Hepatocyte (in vitro differentiated cells): ENCODE results near the gene ABCA3. TPM values are rescaled to one million over a fixed set of nuclear protein-coding genes. Genes with fewer than 3 reads are reported as not detected.

Experiments used
- DNase-seq: peaks from one replicate; pipeline ENCODE4 v3.0.0-alpha.2; 2016; ENCODE audit warnings: low spot score
- H2AFZ ChIP-seq: fragments of 200-600 bp; sonication (generic); 2 replicates; pipeline ENCODE4 v1.6.0; 2016; ENCODE audit warnings: antibody characterized with exemption, mild to moderate bottlenecking
- H3K27ac ChIP-seq: fragments of 200-600 bp; sonication (generic); 2 replicates; pipeline ENCODE4 v1.5.1; 2016; ENCODE audit warnings: mild to moderate bottlenecking
- H3K27me3 ChIP-seq: fragments of 200-600 bp; sonication (generic); 2 replicates; pipeline ENCODE4 v1.6.1; 2016
- H3K36me3 ChIP-seq: fragments of 200-600 bp; sonication (generic); replicated peaks from 2 replicates; pipeline ENCODE4 v1.5.1; 2016; ENCODE audit warnings: low read depth; ENCODE audit not compliant: insufficient read depth
- H3K4me1 ChIP-seq: fragments of 200-600 bp; sonication (generic); 2 replicates; pipeline ENCODE4 v1.5.1; 2016; ENCODE audit warnings: mild to moderate bottlenecking, moderate library complexity; ENCODE audit not compliant: insufficient read depth
- H3K4me2 ChIP-seq: fragments of 200-600 bp; sonication (generic); 2 replicates; pipeline ENCODE4 v1.6.0; 2016
- H3K4me3 ChIP-seq: fragments of 200-600 bp; sonication (generic); 2 replicates; pipeline ENCODE4 v1.5.1; 2016; ENCODE audit warnings: mild to moderate bottlenecking
- H3K79me2 ChIP-seq: fragments of 200-600 bp; sonication (generic); 2 replicates; pipeline ENCODE4 v1.6.0; 2017; ENCODE audit warnings: mild to moderate bottlenecking
- H3K9me2 ChIP-seq: fragments of 200-600 bp; sonication (generic); replicated peaks from 2 replicates; pipeline ENCODE4 v1.6.0; 2017; ENCODE audit warnings: mild to moderate bottlenecking; ENCODE audit not compliant: insufficient read depth
- H3K9me3 ChIP-seq: fragments of 200-600 bp; sonication (generic); 2 replicates; pipeline ENCODE4 v1.5.1; 2016; ENCODE audit warnings: low read depth, mild to moderate bottlenecking
- H4K20me1 ChIP-seq: fragments of 200-600 bp; sonication (generic); 2 replicates; pipeline ENCODE4 v1.6.0; 2016; ENCODE audit warnings: mild to moderate bottlenecking; ENCODE audit not compliant: insufficient read depth, poor library complexity, severe bottlenecking
- EZH2 ChIP-seq: fragments of 200-600 bp; sonication (generic); IDR thresholded peaks from 2 replicates; pipeline ENCODE4 v1.6.1; 2016; ENCODE audit warnings: antibody characterized with exemption, mild to moderate bottlenecking, borderline replicate concordance
- EZH2phosphoT487 ChIP-seq: fragments of 200-600 bp; sonication (generic); IDR thresholded peaks from one replicate; pipeline ENCODE4 v1.6.1; 2018; ENCODE audit warnings: antibody characterized with exemption, mild to moderate bottlenecking, low read depth, moderate library complexity; ENCODE audit not compliant: unreplicated experiment, severe bottlenecking
- WGBS: methylation state at CpG from one replicate; pipeline ENCODE4 v1.1.6; 2016; ENCODE audit warnings: low lambda C conversion rate; ENCODE audit errors: missing lambda C conversion rate; 5-methylcytosine and 5-hydroxymethylcytosine counted together
- polyA plus RNA-seq: library from polyadenylated mRNA; unstranded; fragments of >200 nt; fragmentation: Nextera tagmentation; extraction: Ambion mirVana; gene quantifications from 2 replicates; pipeline ENCODE4 v1.2.1, GENCODE V29; 2016
- total RNA-seq: library from RNA; depleted of rRNA; stranded (reverse); fragments of >200 nt; gene quantifications from 2 replicates; pipeline ENCODE4 v1.2.3, GENCODE V29; 2014
- TF ChIP-seq, protein P1 (sequence below): fragments of 200-600 bp; sonication (generic); IDR thresholded peaks from 2 replicates; pipeline ENCODE4 v1.5.1; 2016; ENCODE audit warnings: antibody characterized with exemption, mild to moderate bottlenecking; ENCODE audit not compliant: poor library complexity

The ABCA3 gene
- total and polyA plus RNA-seq, 2 experiments from 2014 or later: 0.94 to 1.8 TPM

DNA sequence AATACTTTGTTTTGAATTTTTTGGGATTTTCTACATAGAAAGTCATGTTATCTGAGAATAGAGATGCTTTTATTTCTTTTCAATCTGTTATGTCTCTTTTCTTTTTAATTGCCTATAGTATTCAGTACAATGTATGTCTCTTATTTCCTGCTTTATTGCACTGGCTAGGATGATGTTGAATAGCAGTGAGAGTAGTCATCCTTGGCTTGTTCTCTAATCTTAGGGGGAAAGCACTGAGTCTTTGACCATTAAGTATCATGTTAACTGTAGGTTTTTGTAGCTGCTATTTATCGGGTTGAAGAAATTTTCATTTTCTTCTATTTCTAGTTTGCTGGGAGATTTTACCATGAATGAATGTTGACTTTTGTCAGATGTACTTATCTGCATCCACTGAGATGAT is 10.0 kb upstream of the ABCA3 start:
- TF ChIP-seq, protein P1, sequence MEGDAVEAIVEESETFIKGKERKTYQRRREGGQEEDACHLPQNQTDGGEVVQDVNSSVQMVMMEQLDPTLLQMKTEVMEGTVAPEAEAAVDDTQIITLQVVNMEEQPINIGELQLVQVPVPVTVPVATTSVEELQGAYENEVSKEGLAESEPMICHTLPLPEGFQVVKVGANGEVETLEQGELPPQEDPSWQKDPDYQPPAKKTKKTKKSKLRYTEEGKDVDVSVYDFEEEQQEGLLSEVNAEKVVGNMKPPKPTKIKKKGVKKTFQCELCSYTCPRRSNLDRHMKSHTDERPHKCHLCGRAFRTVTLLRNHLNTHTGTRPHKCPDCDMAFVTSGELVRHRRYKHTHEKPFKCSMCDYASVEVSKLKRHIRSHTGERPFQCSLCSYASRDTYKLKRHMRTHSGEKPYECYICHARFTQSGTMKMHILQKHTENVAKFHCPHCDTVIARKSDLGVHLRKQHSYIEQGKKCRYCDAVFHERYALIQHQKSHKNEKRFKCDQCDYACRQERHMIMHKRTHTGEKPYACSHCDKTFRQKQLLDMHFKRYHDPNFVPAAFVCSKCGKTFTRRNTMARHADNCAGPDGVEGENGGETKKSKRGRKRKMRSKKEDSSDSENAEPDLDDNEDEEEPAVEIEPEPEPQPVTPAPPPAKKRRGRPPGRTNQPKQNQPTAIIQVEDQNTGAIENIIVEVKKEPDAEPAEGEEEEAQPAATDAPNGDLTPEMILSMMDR: no peak
- TF ChIP-seq EZH2: no peak
- no peak overlapping the region for H2AFZ ChIP-seq
- no peak overlapping the region for H3K27ac ChIP-seq
- whole genome bisulfite sequencing: 91% methylated on average over 1 of the region's 1 CpG
- no peaks in the 10 kb centered on the region for H3K36me3 ChIP-seq
- no peak for DNase-seq
- no peaks in the 10 kb centered on the region for H3K79me2 ChIP-seq
- H3K9me3 ChIP-seq: no peaks in the 10 kb centered on the region
- H3K4me1 ChIP-seq: no peaks in the 10 kb centered on the region
- no peaks in the 10 kb centered on the region for H4K20me1 ChIP-seq
- H3K27me3 ChIP-seq: peaks cover 14% of the 10 kb centered on the region
- H3K9me2 ChIP-seq: no peaks in the 10 kb centered on the region
- no peak overlapping the region for H3K4me2 ChIP-seq
- no peak overlapping the region for H3K4me3 ChIP-seq

DNA sequence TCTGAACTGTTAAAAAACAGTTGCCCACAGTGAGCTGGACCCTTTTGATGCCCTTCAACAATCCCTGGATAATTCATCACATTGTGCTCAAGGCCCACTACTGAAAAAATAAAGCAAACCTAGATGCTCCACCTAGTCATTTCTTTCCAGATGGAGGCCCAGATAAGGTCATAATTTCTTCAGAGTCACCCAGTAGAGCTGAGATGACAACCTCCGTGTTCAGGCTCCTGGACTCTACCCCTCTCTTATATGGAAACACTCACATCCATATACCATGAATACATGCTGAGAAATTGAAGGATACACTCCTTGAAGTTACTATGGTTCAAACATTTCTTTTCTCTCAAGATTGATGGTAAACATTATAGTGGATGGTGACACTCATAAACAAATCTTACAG is 2.7 kb upstream of the ABCA3 start:
- H3K36me3 ChIP-seq: no peaks in the 10 kb centered on the region
- H3K27ac ChIP-seq: no peak overlapping the region
- H3K4me3 ChIP-seq: no peak overlapping the region
- no peak for DNase-seq
- peaks cover 22% of the 10 kb centered on the region for H3K27me3 ChIP-seq
- H3K9me3 ChIP-seq: no peaks in the 10 kb centered on the region
- TF ChIP-seq, protein P1: no peak
- no peak for TF ChIP-seq EZH2phosphoT487
- no peak for TF ChIP-seq EZH2
- 81% methylated on average over 1 of the region's 1 CpG for WGBS
- peaks cover 6% of the 10 kb centered on the region for H3K4me1 ChIP-seq
- no peaks in the 10 kb centered on the region for H4K20me1 ChIP-seq
- H3K79me2 ChIP-seq: no peaks in the 10 kb centered on the region
- no peak overlapping the region for H2AFZ ChIP-seq
- H3K9me2 ChIP-seq: no peaks in the 10 kb centered on the region
- no peak overlapping the region for H3K4me2 ChIP-seq

DNA sequence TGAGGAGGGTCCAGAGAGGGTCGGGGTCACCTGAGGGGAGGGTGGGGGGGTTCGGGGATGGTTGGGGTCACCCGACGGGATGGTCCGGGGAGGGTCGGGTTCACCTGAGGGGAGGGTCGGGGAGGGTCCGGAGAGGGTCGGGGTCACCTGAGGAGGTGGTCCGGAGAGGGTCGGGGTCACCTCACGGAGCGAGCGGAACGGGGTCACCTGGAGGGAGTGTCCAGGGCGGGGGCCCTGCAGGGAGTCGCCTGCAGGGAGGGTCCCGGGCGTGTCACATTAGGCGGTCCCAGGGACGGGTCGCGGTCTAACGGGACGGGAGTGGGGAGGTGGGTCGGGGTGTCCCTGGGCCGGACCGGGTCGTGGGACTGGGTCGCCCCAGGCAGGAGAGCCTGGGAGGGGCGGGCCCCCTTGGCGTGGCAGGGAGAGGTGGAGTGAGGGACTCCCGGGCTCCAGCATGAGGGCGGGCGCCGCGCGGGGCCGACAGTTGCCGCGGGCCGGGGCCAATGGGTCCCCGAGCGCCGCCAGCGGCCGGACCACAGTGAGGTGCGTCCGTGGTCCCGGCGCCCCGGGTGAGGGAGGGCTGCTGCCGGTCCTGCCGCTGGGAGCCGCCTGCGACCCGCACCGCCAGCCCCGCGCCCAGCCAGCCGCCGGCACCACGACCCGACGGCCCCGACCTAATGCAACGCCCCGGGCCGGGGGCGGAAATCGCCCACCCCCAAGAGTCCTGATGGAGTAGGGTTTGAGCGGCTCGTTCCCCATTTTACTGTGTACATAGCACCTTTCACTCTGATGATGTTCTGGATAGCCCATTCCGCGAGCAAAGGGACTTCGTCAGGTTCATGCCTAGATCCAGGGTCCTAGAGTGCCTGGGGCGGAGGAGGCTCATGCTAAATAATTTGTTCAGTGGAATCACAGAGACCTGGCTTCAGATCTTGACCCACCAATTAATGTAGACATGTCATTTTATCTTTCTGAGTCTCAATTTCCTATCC is 1.2 kb upstream of the ABCA3 start:
- no peaks in the 10 kb centered on the region for H3K79me2 ChIP-seq
- H3K4me3 ChIP-seq: no peak overlapping the region
- no peaks in the 10 kb centered on the region for H3K9me3 ChIP-seq
- no peaks in the 10 kb centered on the region for H3K36me3 ChIP-seq
- DNase-seq: no peak
- no peak overlapping the region for H3K27ac ChIP-seq
- H2AFZ ChIP-seq: no peak overlapping the region
- H3K27me3 ChIP-seq: peaks cover 30% of the 10 kb centered on the region
- no peaks in the 10 kb centered on the region for H3K9me2 ChIP-seq
- TF ChIP-seq, protein P1: no peak
- TF ChIP-seq EZH2phosphoT487 (no peak), EZH2 (no peak)
- H4K20me1 ChIP-seq: no peaks in the 10 kb centered on the region
- H3K4me2 ChIP-seq: no peak overlapping the region
- 69% methylated on average over 15 of the region's 77 CpGs for WGBS
- H3K4me1 ChIP-seq: peaks cover 6% of the 10 kb centered on the region
